Measurements from ENCODE around the gene IFNA7. TPM values are rescaled to one million over a fixed set of nuclear protein-coding genes. Genes with fewer than 3 reads are reported as not detected.

The IFNA7 gene
- total RNA-seq, 4 donors from 2014 or later = not detected

- no peak for DNase-seq (ENCODE audit: low spot score in 2 of 2)
- WGBS, 2 donors = 72 to 82% methylated on average over 1 of the region's 1 CpG
- no peak overlapping the region for H3K4me3 ChIP-seq (ENCODE audit: low read depth, poor library complexity, severe bottlenecking)
- no peak for TF ChIP-seq CTCF (IDR thresholded peaks at IDR 0.05)
- no peak for TF ChIP-seq POLR2A (IDR thresholded peaks at IDR 0.05)
- intact Hi-C loops (cut with DNase I; ENCODE audit: low total_unique reads) = no loop called here
Observed at GRCh38 chr9:21165516-21165915, 36.5 kb downstream of the IFNA7 start.

- no peak for DNase-seq (ENCODE audit: low spot score in 2 of 2)
- intact Hi-C loops (cut with DNase I; ENCODE audit: low total_unique reads) = no loop called here
- 28 to 30% methylated on average over 1 of the region's 1 CpG for WGBS, 2 donors
- H3K4me3 ChIP-seq (ENCODE audit: low read depth, poor library complexity, severe bottlenecking) = no peak overlapping the region
- TF ChIP-seq CTCF (IDR thresholded peaks at IDR 0.05) (no peak), POLR2A (IDR thresholded peaks at IDR 0.05) (no peak)
Observed at GRCh38 chr9:21160178-21160577, 41.8 kb downstream of the IFNA7 start.

- no peak overlapping the region for H3K4me3 ChIP-seq (ENCODE audit: low read depth, poor library complexity, severe bottlenecking)
- 60 to 70% methylated on average over 2 of the region's 2 CpGs for whole genome bisulfite sequencing, 2 donors
- no peak for DNase-seq (ENCODE audit: low spot score in 2 of 2)
- intact Hi-C loops (cut with DNase I; ENCODE audit: low total_unique reads) = no loop called here
- TF ChIP-seq CTCF (IDR thresholded peaks at IDR 0.05) = no peak
- no peak for TF ChIP-seq POLR2A (IDR thresholded peaks at IDR 0.05)
Observed at GRCh38 chr9:21155501-21155900, 46.5 kb downstream of the IFNA7 start.

DNA sequence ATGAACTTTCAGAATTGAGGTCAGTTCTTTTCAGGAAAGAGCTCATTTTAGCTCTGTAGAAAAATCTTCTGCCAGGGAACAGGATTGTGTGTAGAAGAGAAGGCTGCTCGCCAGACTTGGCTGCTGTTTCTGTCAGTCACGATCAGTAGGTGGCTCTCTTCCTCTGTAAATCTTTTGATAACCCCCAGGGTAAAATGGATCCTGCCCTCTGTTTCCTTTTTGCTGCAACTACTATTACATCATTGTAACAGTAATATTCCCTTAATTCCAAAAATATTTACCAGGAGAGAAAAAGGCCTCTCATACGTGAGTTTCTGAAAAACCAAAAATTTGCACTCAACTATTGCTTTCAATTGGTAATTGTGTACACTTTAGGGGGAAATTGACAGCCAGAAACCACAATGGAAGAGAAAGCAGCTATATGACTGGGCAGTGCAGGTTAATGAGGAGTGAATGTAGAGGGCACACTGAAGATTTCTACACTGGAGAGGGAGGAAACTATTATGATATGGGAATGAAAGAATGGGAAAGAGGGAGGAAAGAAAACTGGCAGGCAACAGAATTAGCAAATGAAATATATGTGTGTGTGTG, 47.9 kb downstream of the IFNA7 start:
- intact Hi-C loops (cut with DNase I; ENCODE audit: low total_unique reads) = no loop called here
- TF ChIP-seq CTCF (IDR thresholded peaks at IDR 0.05) (no peak), POLR2A (IDR thresholded peaks at IDR 0.05) (no peak)
- no peak overlapping the region for H3K4me3 ChIP-seq (ENCODE audit: low read depth, poor library complexity, severe bottlenecking)
- no peak for DNase-seq (ENCODE audit: low spot score in 2 of 2)
- WGBS, 2 donors = 5 to 9% methylated on average over 3 of the region's 3 CpGs

GRCh38 chr9:21153336-21154017, 48.5 kb downstream of the IFNA7 start:
- H3K4me3 ChIP-seq (ENCODE audit: low read depth, poor library complexity, severe bottlenecking) = no peak overlapping the region
- DNase-seq (ENCODE audit: low spot score in 2 of 2) = no peak
- intact Hi-C loops (cut with DNase I; ENCODE audit: low total_unique reads) = no loop called here
- TF ChIP-seq CTCF (IDR thresholded peaks at IDR 0.05) (no peak), POLR2A (IDR thresholded peaks at IDR 0.05) (no peak)
- WGBS, 2 donors = 34 to 42% methylated on average over 3 of the region's 3 CpGs

Other genes with a start within 250 kb of the IFNA7 start
- gene HACD4, start 170.6 kb downstream of the IFNA7 start, total RNA-seq = 1 to 10 TPM; 1.0 to 3.8 (median 2.8) TPM
- not detected for gene IFNB1, start 124.3 kb downstream of the IFNA7 start, total RNA-seq
- gene IFNW1, start 60.4 kb downstream of the IFNA7 start, total RNA-seq = not detected
- not detected for gene IFNA21, start 35.5 kb downstream of the IFNA7 start, total RNA-seq
- gene IFNA4, start 14.6 kb downstream of the IFNA7 start, total RNA-seq = not detected
- gene IFNA10, start 4.9 kb upstream of the IFNA7 start, total RNA-seq = not detected
- gene IFNA16, start 15.1 kb upstream of the IFNA7 start, total RNA-seq = not detected
- gene IFNA17, start 26.0 kb upstream of the IFNA7 start, total RNA-seq = not detected
- gene IFNA14, start 37.8 kb upstream of the IFNA7 start, total RNA-seq = not detected
- not detected for gene IFNA5, start 103.1 kb upstream of the IFNA7 start, total RNA-seq
- 10 to 100 TPM; 12.0 to 17.8 (median 15.3) TPM for gene KLHL9, start 133.2 kb upstream of the IFNA7 start, total RNA-seq
- gene IFNA6, start 148.7 kb upstream of the IFNA7 start, total RNA-seq = not detected
- not detected for gene IFNA13, start 165.9 kb upstream of the IFNA7 start, total RNA-seq
- not detected for gene IFNA2, start 183.2 kb upstream of the IFNA7 start, total RNA-seq
- not detected for gene IFNA8, start 206.9 kb upstream of the IFNA7 start, total RNA-seq
- gene IFNA1, start 238.2 kb upstream of the IFNA7 start, total RNA-seq = not detected